GM12872 (cell line): ENCODE data around the gene KCND1.

Source experiments
- TF ChIP-seq, protein P1 (sequence below): IDR thresholded peaks from 3 replicates; pipeline ENCODE4 v1.5.1; 2011; ENCODE audit warnings: low read depth, mild to moderate bottlenecking, low read length, moderate library complexity; ENCODE audit not compliant: insufficient read depth

Gene KCND1

DNA sequence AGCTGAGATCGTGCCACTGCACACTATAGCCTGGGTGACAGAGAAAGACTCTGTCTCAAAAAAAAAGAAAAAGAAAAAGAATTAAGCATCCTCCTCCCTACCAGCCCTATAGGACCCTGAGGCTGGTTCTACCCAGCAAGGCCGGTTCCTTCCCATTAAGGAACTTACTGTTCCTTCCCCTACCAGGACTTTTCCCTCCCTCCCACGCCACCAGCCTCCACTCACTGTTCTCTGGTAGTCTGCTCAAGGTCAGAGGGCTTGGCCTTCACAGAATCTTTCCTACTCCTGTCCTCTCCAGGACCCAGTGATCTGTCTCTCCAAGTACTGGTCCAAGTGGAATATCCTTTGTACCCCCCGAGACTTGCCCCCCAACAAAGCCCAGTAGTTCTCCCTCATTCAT lies 29.0 kb upstream of the KCND1 start:
- TF ChIP-seq, protein P1, sequence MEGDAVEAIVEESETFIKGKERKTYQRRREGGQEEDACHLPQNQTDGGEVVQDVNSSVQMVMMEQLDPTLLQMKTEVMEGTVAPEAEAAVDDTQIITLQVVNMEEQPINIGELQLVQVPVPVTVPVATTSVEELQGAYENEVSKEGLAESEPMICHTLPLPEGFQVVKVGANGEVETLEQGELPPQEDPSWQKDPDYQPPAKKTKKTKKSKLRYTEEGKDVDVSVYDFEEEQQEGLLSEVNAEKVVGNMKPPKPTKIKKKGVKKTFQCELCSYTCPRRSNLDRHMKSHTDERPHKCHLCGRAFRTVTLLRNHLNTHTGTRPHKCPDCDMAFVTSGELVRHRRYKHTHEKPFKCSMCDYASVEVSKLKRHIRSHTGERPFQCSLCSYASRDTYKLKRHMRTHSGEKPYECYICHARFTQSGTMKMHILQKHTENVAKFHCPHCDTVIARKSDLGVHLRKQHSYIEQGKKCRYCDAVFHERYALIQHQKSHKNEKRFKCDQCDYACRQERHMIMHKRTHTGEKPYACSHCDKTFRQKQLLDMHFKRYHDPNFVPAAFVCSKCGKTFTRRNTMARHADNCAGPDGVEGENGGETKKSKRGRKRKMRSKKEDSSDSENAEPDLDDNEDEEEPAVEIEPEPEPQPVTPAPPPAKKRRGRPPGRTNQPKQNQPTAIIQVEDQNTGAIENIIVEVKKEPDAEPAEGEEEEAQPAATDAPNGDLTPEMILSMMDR: no peak

DNA sequence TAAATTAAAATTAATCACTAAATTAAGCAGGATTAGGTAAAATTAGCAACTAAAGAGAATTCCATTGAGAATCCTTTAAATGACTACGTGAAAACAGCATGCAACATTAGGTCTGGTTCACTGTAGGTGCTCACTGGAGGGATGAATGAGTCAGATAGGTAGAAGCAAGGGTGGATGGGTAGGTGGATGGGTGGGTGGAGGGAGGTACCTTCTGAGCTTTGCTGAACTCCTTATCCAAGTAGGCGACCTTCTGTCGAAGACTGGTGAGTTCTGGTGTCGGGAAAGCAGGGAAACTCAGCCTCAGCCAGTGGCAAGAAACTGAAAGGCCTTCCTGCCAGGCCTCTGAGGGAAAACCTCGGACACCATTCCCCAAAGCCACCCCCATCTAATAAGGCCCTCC lies 27.4 kb upstream of the KCND1 start:
- TF ChIP-seq, protein P1: no peak

DNA sequence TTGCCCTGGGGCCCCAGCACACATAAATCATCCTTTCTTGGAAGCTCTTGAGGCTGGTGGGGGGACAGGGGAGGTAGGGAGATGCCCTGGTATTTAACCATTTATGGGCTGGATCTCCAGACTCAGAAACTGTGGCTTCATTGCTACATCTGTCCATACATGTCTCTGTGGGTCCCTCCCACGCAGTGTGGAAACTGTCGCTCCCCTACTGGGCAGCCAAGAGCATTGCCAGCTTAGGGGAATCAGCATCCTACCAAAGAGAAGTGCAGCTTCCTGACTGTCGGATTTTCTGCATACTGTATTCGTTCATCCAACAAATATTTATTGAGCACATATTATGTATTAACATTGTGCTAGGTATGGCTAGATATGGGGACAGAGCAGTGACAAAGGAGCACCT lies 26.7 kb upstream of the KCND1 start:
- TF ChIP-seq, protein P1: peak; percentile 26; the same call in 1 of the 3 replicates

DNA sequence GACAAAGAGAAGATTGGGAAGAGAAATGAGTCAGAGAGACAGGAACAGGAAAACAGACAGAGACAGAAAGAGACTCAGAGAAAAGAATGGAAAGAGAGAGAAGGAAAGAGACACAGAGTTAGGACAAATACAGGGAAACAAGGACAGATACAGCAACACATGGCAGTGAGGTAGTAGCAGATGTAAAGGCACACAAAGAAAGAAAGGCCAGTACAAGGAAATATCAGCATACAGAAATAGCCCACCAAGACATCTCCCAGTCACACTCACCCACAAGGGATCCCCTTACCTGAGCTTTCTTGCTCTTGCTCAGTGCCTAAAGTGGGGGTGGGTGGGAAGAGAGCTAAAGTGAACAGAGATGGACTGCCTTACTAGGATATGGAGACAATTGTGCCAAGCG lies 26.2 kb upstream of the KCND1 start:
- TF ChIP-seq, protein P1: no peak

DNA sequence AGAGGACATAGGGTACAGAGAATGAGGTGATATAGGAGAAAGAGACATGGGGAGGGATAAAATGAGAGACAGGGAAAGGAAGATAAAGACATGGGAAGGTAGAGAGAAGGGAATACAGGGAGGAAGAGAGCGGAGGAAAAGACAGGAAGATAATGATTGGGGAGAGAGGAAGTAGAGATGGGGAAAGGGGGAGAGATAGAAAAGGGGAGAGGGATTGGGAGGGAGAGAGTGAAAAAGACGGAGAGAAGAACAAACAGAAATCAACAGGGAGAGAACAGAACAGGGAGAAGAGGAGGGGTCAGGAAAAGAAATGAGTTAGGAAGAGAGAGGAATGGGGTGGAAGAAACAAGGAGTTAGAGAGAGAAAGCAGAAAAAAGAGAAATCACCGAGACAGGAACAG lies 25.8 kb upstream of the KCND1 start:
- TF ChIP-seq, protein P1: no peak

DNA sequence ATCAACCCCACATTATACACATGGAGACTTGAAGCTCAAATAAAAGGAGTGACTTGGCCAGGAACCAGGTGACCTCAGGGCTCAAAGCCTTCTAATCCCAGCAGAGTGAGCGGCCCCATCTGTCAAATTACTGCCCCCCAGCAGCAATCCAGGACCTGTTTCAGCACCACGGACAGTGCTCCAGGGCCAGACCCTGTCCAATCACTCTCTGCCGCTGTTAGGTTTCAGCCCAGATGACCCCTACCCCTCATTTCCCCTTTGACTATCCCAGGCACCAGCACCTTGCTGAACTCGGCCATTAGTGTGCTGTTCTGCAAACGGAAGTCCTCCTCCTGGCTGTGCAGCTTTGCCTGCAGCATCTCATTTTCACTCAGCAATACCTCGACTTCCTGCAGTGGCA lies 25.3 kb upstream of the KCND1 start:
- TF ChIP-seq, protein P1: no peak

DNA sequence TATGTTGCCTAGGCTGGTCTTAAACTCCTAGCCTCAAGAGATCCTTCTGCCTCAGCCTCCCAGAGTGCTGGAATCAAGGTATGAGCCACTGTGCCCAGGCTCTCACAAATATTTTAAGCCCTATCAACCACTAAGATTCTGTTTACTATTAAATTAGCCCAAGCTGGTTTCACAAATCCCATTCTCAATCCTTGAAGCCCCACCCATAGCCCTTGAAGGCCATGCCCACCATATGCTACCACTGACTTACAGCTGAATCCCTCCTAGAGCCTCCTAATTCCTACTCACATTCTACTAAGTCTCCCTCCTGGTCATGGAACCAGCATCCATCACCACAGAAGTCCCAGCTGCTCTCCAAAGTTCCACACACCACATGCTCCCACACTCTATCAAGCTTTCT lies 20.7 kb upstream of the KCND1 start:
- TF ChIP-seq, protein P1: no peak

DNA sequence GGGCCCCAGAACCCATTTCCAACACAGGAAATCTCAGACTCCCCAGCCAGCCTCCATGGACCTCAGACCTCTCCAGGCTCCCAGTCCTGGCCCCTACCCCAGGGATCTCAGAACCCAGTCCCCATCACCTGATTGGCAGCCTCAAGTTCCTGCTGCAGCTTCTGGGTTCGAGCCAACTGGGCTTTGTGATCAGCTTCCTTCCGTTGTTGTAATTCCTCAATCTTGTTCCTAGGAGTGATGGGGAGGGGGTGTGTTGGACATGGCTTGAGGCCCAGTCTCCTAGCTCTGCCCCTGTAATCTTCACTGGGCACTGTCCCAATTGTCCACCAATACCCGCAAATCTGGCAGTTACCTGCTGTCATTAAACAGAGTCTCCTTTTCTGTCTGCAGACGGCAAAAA lies 17.8 kb upstream of the KCND1 start:
- TF ChIP-seq, protein P1: no peak
